Pancreas (tissue), 10 donors: ENCODE data around the gene TIGD3. TPM values are rescaled to one million over a fixed set of nuclear protein-coding genes. Genes with fewer than 3 reads are reported as not detected.
A peak's percentile ranks its signal among the peaks of the same experiment; 100 is the strongest.

Source experiments
- ATAC-seq, 4 donors: fragments of 200-7000 bp; cut with Tn5 transposase; one replicate each; pipeline versions ENCODE4 v1.8.0 to v1.9.1; 2020; ENCODE audit warnings: mild to moderate bottlenecking in 4 of 4, moderate library complexity in 4 of 4
- DNase-seq, 6 donors: peaks; one replicate each; pipeline ENCODE4 v3.0.0-alpha.2; 2020
- FAIRE-seq: peaks from 2 replicates; lab custom pipeline; 2012; peaks lifted over from hg19 to GRCh38; lab: Jason Lieb, UNC
- H3K27ac ChIP-seq, 4 donors: fragments of 200-600 bp; sonication (generic); 1 replicate in 3 of 4; 2 replicates in 1 of 4; pipeline versions ENCODE4 v1.5.0 to v1.8.0; 2020
- H3K27me3 ChIP-seq, 4 donors: fragments of 200-600 bp; one replicate each; pipeline ENCODE4 v1.8.0; 2021
- H3K36me3 ChIP-seq, 3 donors: fragments of 200-600 bp; sonication (generic) in 1 of 3; one replicate each; pipeline versions ENCODE4 v1.5.0 to v1.8.0; 2020 to 2021
- H3K4me1 ChIP-seq, 3 donors: fragments of 200-600 bp; one replicate each; pipeline ENCODE4 v1.8.0; 2021
- H3K4me3 ChIP-seq, 4 donors: fragments of 200-600 bp; sonication (generic) in 2 of 4; one replicate each; pipeline versions ENCODE4 v1.5.0 to v1.8.0; 2020 to 2021
- H3K9me3 ChIP-seq, 4 donors: fragments of 200-600 bp; one replicate each; pipeline ENCODE4 v1.8.0; 2021
- CTCF ChIP-seq, 4 donors: fragments of 200-600 bp; sonication (generic) in 3 of 4; IDR thresholded peaks; one replicate each; pipeline versions ENCODE4 v1.5.0 to v1.8.0; 2021; ENCODE audit warnings: antibody characterized with exemption in 4 of 4
- WGBS, 2 donors: extraction: QIAGEN DNeasy Blood & Tissue Kit; methylation state at CpG; one replicate each; pipeline ENCODE4 v1.1.7; 2013; 5-methylcytosine and 5-hydroxymethylcytosine counted together
- intact Hi-C, 3 donors: fragments of 100-400 bp; cut with DNase I; formaldehyde crosslinking; loops; one replicate each; pipeline versions ENCODE4 v1.11.1 to v1.14.2; 2022
- polyA plus RNA-seq, 2 donors: library from polyadenylated mRNA; stranded (reverse); fragments of 200-250 nt; gene quantifications; one replicate each; pipeline ENCODE4 v1.2.3, GENCODE V29; 2013
- total RNA-seq, 6 donors: library from RNA; stranded (reverse); fragmentation: NEBNext Ultra II Directional in 4 of 6; extraction: Animal tissue kit (Norgen Biotek cat#: 25700) in 4 of 6; gene quantifications; one replicate each; pipeline versions ENCODE4 v1.2.1 to v1.2.4, GENCODE V29; 2021 to 2023
- donor health status: healthy with polysubstance abuse.
- donor health status: DM: no; HTN: no; CAD: no; lungs with moderate emphysema.
- donor health status: DM: no; HTN: no; CAD: no.
- donor health status: control.
- donor health status: control.
- donor health status: Bipolar disorder and iron deficiency.
- donor health status: DM: yes; HTN: yes; CAD: no.
- donor health status: DM: no; HTN: no; CAD: no.
- donor health status: DM: no; HTN: no; CAD: no.
- donor health status: DM: yes; HTN: yes; CAD: no.

TIGD3 gene
- total and polyA plus RNA-seq, 8 donors = 0.06 to 0.68 (median 0.15) TPM; not detected in 2

GRCh38 chr11:65390996-65391395 lies 36.4 kb downstream of the TIGD3 start:
- DNase-seq (peak in 1 of 6 donors; percentile 54), FAIRE-seq (no peak), ATAC-seq (no peak)
- H3K36me3 ChIP-seq = peaks cover 0 to 18% (median 5%) of the 10 kb centered on the region in 3 donors
- no peak for TF ChIP-seq CTCF (IDR thresholded peaks at IDR 0.05)
- intact Hi-C loops = no loop called here
- H3K27ac ChIP-seq = peak overlapping the region; percentile 42 to 70 (median 60)
- H3K4me3 ChIP-seq = no peak overlapping the region
- peaks cover 3 to 23% (median 15%) of the 10 kb centered on the region in 3 donors for H3K4me1 ChIP-seq
- no peaks in the 10 kb centered on the region for H3K9me3 ChIP-seq
- no peaks in the 10 kb centered on the region for H3K27me3 ChIP-seq
- 41 to 59% methylated on average over 9 of the region's 9 CpGs for WGBS, 2 donors

GRCh38 chr11:65392186-65392829 lies 37.8 kb downstream of the TIGD3 start:
- Histone ChIP-seq H3K36me3 (peaks cover 0 to 24% (median 5%) of the 10 kb centered on the region in 3 donors), H3K27ac (no peak overlapping the region), H3K4me1 (peaks cover 0 to 17% (median 11%) of the 10 kb centered on the region in 3 donors), H3K27me3 (no peaks in the 10 kb centered on the region), H3K4me3 (no peak overlapping the region), H3K9me3 (no peaks in the 10 kb centered on the region)
- FAIRE-seq (no peak), DNase-seq (peak in 2 of 6 donors; percentile 38 to 46), ATAC-seq (no peak)
- WGBS, 2 donors = 79 to 85% methylated on average over 12 to 13 of the region's 13 CpGs
- intact Hi-C loops = no loop called here
- no peak for TF ChIP-seq CTCF (IDR thresholded peaks at IDR 0.05)

GRCh38 chr11:65392899-65393298 lies 38.3 kb downstream of the TIGD3 start:
- peaks cover 0 to 11% (median 5%) of the 10 kb centered on the region in 3 donors for H3K4me1 ChIP-seq
- intact Hi-C loops = no loop called here
- H3K27me3 ChIP-seq = no peaks in the 10 kb centered on the region
- no peaks in the 10 kb centered on the region for H3K9me3 ChIP-seq
- FAIRE-seq (no peak), ATAC-seq (no peak), DNase-seq (peak in 1 of 6 donors; percentile 42)
- H3K36me3 ChIP-seq = peaks cover 0 to 30% (median 7%) of the 10 kb centered on the region in 3 donors
- H3K4me3 ChIP-seq = no peak overlapping the region
- WGBS, 2 donors = 90 to 91% methylated on average over 5 of the region's 5 CpGs
- TF ChIP-seq CTCF (IDR thresholded peaks at IDR 0.05) = no peak
- H3K27ac ChIP-seq = no peak overlapping the region

GRCh38 chr11:65393513-65394079 lies 39.0 kb downstream of the TIGD3 start:
- DNase-seq (peak in 2 of 6 donors; percentile 51 to 68), ATAC-seq (no peak), FAIRE-seq (no peak)
- Histone ChIP-seq H3K9me3 (no peaks in the 10 kb centered on the region), H3K36me3 (peaks cover 0 to 37% (median 11%) of the 10 kb centered on the region in 3 donors), H3K4me1 (peaks cover 0 to 4% (median 4%) of the 10 kb centered on the region in 3 donors), H3K4me3 (no peak overlapping the region), H3K27me3 (no peaks in the 10 kb centered on the region), H3K27ac (no peak overlapping the region)
- no peak for TF ChIP-seq CTCF (IDR thresholded peaks at IDR 0.05)
- intact Hi-C loops = no loop called here
- WGBS, 2 donors = 89 to 90% methylated on average over 14 to 17 of the region's 17 CpGs

- Histone ChIP-seq H3K4me3 (no peak overlapping the region), H3K27ac (no peak overlapping the region), H3K4me1 (peaks cover 0 to 3% (median 1%) of the 10 kb centered on the region in 3 donors), H3K27me3 (no peaks in the 10 kb centered on the region), H3K36me3 (peaks cover 0 to 39% (median 11%) of the 10 kb centered on the region in 3 donors), H3K9me3 (no peaks in the 10 kb centered on the region)
- intact Hi-C loops = no loop called here
- no peak for TF ChIP-seq CTCF (IDR thresholded peaks at IDR 0.05)
- peak in 2 of 6 donors; percentile 29 to 69 for DNase-seq
- ATAC-seq = no peak
- 95% methylated on average over 17 to 20 of the region's 20 CpGs for WGBS, 2 donors
- no peak for FAIRE-seq
Observed at GRCh38 chr11:65394125-65394536, 39.6 kb downstream of the TIGD3 start.
